Peyer's patch (tissue), 4 donors: Measurements from ENCODE around the gene MMP24. TPM values are rescaled to one million over a fixed set of nuclear protein-coding genes. Genes with fewer than 3 reads are reported as not detected.
"Not testable (repeated sequence)": the region's sequence is repeated elsewhere in the genome, so short reads cannot be mapped to it uniquely, and the experiment has no call there.

Experiments
- DNase-seq, 3 donors: peaks; one replicate each; pipeline ENCODE4 v3.0.0-alpha.2; 2017 to 2019
- H3K27ac ChIP-seq, 4 donors: fragments of 200-600 bp; sonication (generic); one replicate each; pipeline ENCODE4 v1.5.1; 2016 to 2019
- H3K27me3 ChIP-seq, 2 donors: fragments of 200-600 bp; sonication (generic); one replicate each; pipeline ENCODE4 v1.5.1; 2019
- H3K36me3 ChIP-seq, 3 donors: fragments of 200-600 bp; sonication (generic); one replicate each; pipeline ENCODE4 v1.5.1; 2016 to 2019
- H3K4me1 ChIP-seq, 4 donors: fragments of 200-600 bp; sonication (generic); one replicate each; pipeline ENCODE4 v1.5.1; 2016 to 2019
- H3K4me3 ChIP-seq, 4 donors: fragments of 200-600 bp; sonication (generic); 1 replicate in 3 of 4; 2 replicates in 1 of 4; pipeline ENCODE4 v1.5.1; 2016 to 2019; ENCODE audit warnings: mild to moderate bottlenecking in 1 of 4
- H3K9me3 ChIP-seq, 4 donors: fragments of 200-600 bp; sonication (generic); one replicate each; pipeline ENCODE4 v1.5.1; 2016 to 2019; ENCODE audit warnings: mild to moderate bottlenecking in 1 of 4
- CTCF ChIP-seq, 6 experiments: fragments of 450-650 bp in 4 of 6; fragments of 200-600 bp in 2 of 6; sonication (generic) in 1 of 6; IDR thresholded peaks; one replicate each; pipeline ENCODE4 v1.5.1; 2017 to 2019; ENCODE audit warnings: antibody characterized with exemption in 6 of 6, mild to moderate bottlenecking in 3 of 6, moderate library complexity in 1 of 6
- POLR2A ChIP-seq, 2 donors: fragments of 450-650 bp; IDR thresholded peaks; one replicate each; pipeline ENCODE4 v1.5.1; 2017; ENCODE audit warnings: antibody characterized with exemption in 2 of 2, mild to moderate bottlenecking in 2 of 2, moderate library complexity in 2 of 2
- total RNA-seq, 4 donors: library from RNA; depleted of rRNA; stranded (reverse); fragments of >200 nt; gene quantifications; one replicate each; pipeline ENCODE4 v1.1.0, GENCODE V29; 2016

The MMP24 gene
- total RNA-seq, 4 donors from 2014 or later: 0.70 to 2.7 (median 1.3) TPM; not detected in 1

DNA sequence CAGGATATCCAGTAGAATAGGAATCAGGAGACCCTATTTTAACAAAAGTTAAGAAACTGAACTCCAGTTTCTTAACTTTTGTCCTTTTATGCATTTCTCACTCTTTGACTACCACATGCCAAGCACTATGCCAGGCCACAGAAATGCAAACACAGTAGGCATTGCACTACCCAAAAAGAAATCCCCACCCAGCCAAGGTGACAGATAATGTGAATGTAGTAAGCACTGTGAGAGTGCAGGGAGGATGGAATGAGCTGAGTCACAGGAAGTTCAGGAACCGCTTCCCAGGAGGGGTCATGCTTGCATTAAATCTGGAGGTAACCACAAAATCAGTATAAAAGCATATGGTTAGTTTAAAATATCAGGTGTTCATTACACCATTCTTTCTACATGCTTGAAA, 85.8 kb downstream of the MMP24 start:
- Histone ChIP-seq H3K9me3 (no peaks in the 10 kb centered on the region), H3K27ac (no peak overlapping the region), H3K36me3 (no peaks in the 10 kb centered on the region), H3K4me1 (peaks cover 0 to 1% (median 0%) of the 10 kb centered on the region in 4 donors), H3K4me3 (no peak overlapping the region), H3K27me3 (no peaks in the 10 kb centered on the region)
- DNase-seq: no peak
- TF ChIP-seq POLR2A (IDR thresholded peaks at IDR 0.05) (no peak), CTCF (IDR thresholded peaks at IDR 0.05) (no peak)

GRCh38 chr20:35314816-35315631, 88.5 kb downstream of the MMP24 start:
- no peak for TF ChIP-seq POLR2A (IDR thresholded peaks at IDR 0.05)
- Histone ChIP-seq H3K4me3 (no peak overlapping the region), H3K27me3 (no peaks in the 10 kb centered on the region), H3K9me3 (no peaks in the 10 kb centered on the region), H3K36me3 (no peaks in the 10 kb centered on the region), H3K27ac (no peak overlapping the region), H3K4me1 (peaks cover 0 to 14% (median 2%) of the 10 kb centered on the region in 4 donors)
- DNase-seq: no peak

GRCh38 chr20:35315632-35316020, 89.1 kb downstream of the MMP24 start:
- H3K9me3 ChIP-seq, DNase-seq, H3K4me3 ChIP-seq, H3K27me3 ChIP-seq, H3K36me3 ChIP-seq, H3K27ac ChIP-seq: not testable (repeated sequence)
- peaks cover 0 to 16% (median 2%) of the 10 kb centered on the region in 4 donors for H3K4me1 ChIP-seq

- Histone ChIP-seq H3K27ac (no peak overlapping the region), H3K27me3 (no peaks in the 10 kb centered on the region)
- TF ChIP-seq POLR2A (IDR thresholded peaks at IDR 0.05) (no peak), CTCF (IDR thresholded peaks at IDR 0.05) (no peak)
Measured at GRCh38 chr20:35316086-35316485, 89.6 kb downstream of the MMP24 start.

DNA sequence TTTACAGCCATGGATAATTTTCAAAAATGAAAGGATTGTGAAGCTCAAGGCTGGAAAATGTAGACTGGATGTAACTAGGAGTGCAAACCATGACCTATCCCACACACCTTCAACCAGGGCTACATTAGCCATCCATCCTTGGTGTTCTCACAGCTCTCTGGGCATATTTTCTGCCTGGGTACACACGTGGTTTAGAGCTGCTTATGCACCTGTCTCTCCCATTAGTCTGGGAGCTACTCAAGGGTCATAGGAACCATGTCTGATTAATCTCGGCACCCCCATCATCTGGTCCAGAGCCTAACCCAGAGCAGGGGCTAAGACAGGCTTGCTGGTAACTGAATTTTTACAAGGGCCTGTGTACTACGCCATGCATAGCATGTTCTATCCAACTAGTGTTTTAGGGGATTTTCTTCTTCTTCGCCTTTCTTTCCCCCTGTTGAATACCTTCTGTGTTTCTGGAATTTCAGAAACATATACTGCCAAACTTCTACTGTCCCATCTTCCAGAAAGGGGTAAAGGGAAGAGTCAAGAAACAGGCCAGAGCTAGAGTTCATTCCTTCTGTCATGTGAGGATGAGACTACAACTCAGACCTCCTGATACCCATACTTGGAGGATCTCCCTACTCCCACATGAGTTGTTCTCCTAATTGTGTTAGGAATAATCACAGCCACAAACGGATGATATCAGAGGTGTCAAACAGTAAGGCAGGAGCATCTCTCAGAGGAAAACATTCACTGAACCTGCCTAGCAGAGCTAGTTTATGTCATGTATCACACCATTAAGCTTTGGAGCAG, 91.1 kb downstream of the MMP24 start:
- TF ChIP-seq CTCF (IDR thresholded peaks at IDR 0.05) (no peak), POLR2A (IDR thresholded peaks at IDR 0.05) (no peak)
- no peaks in the 10 kb centered on the region for H3K27me3 ChIP-seq
- peak overlapping the region in 3 of 4 donors; percentile 55 to 97 (median 86) for H3K27ac ChIP-seq
- peaks cover 0 to 16% (median 2%) of the 10 kb centered on the region in 4 donors for H3K4me1 ChIP-seq
- H3K4me3 ChIP-seq: no peak overlapping the region
- H3K9me3 ChIP-seq: no peaks in the 10 kb centered on the region
- no peak for DNase-seq
- H3K36me3 ChIP-seq: no peaks in the 10 kb centered on the region

More at GRCh38 chr20:35316086-35316485, 89.6 kb downstream of the MMP24 start:
- H3K4me1 ChIP-seq: peaks cover 0 to 16% (median 2%) of the 10 kb centered on the region in 4 donors
- DNase-seq: no peak
- no peaks in the 10 kb centered on the region for H3K36me3 ChIP-seq
- H3K9me3 ChIP-seq: no peaks in the 10 kb centered on the region
- H3K4me3 ChIP-seq: no peak overlapping the region

DNA sequence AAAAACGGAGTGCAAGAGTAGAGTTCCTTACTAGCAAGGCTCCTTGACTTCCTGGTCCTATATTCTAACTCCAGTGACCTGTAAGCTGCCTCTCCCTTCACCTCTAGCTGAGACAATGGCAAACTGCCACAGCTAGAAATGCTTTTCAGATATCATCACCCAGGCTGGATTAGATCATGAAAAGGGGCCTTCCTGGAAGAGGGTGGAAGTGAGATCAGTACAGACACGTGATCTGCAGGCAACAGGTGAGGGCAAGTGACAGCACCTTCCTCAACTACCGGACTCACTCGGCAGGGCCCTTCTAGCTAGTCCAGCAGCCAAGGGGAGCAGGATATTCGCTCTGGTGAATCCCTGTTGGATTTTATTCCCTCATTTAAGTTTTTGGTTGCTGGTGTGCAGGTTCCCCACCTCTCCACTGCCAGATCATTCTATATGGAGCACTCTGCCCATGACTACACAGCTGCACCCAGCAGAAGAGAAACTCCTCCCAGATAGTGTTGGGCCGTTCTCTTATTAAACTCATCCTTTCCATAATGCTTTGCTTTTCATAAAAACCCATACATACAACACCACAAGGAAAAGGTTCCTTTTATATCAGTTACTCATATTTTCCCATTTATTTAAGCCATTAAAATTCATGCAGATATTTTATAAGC, 92.1 kb downstream of the MMP24 start:
- peak in 2 of 3 donors; percentile 73 to 84 for DNase-seq
- peak overlapping the region in 3 of 4 donors; percentile 55 to 97 (median 86) for H3K27ac ChIP-seq
- no peaks in the 10 kb centered on the region for H3K27me3 ChIP-seq
- no peaks in the 10 kb centered on the region for H3K36me3 ChIP-seq
- TF ChIP-seq POLR2A (IDR thresholded peaks at IDR 0.05) (peak; percentile 60 to 78), CTCF (IDR thresholded peaks at IDR 0.05) (peak in 1 of 6 experiments; percentile 7)
- no peak overlapping the region for H3K4me3 ChIP-seq
- H3K9me3 ChIP-seq: no peaks in the 10 kb centered on the region
- peaks cover 0 to 16% (median 2%) of the 10 kb centered on the region in 4 donors for H3K4me1 ChIP-seq
